Sigmoid colon (tissue), 7 donors: ENCODE results near the gene ADD1. TPM values are rescaled to one million over a fixed set of nuclear protein-coding genes. Genes with fewer than 3 reads are reported as not detected.
"Not testable (repeated sequence)": the region's sequence is repeated elsewhere in the genome, so short reads cannot be mapped to it uniquely, and the experiment has no call there.

ENCODE experiments used
- DNase-seq: peaks from one replicate; pipeline ENCODE4 v3.0.0-alpha.2; 2019
- H3K27ac ChIP-seq, 4 donors: fragments of 200-600 bp; sonication (generic); one replicate each; pipeline ENCODE4 v1.5.1; 2016 to 2019; ENCODE audit warnings: mild to moderate bottlenecking in 1 of 4
- H3K27me3 ChIP-seq, 3 donors: fragments of 200-600 bp; sonication (generic); one replicate each; pipeline ENCODE4 v1.5.1; 2019; ENCODE audit warnings: mild to moderate bottlenecking in 1 of 3
- H3K36me3 ChIP-seq, 4 donors: fragments of 200-600 bp; sonication (generic); one replicate each; pipeline ENCODE4 v1.5.1; 2016 to 2019
- H3K4me1 ChIP-seq, 4 donors: fragments of 200-600 bp; sonication (generic); one replicate each; pipeline ENCODE4 v1.5.1; 2017 to 2019
- H3K4me3 ChIP-seq, 4 donors: fragments of 200-600 bp; sonication (generic); one replicate each; pipeline ENCODE4 v1.5.1; 2017 to 2019; ENCODE audit warnings: mild to moderate bottlenecking in 2 of 4, moderate library complexity in 1 of 4
- H3K9me3 ChIP-seq, 4 donors: fragments of 200-600 bp in 3 of 4; sonication (generic) in 3 of 4; one replicate each; pipeline versions ENCODE4 v1.5.1 to v1.6.1; 2013 to 2019
- EP300 ChIP-seq, 4 donors: sonication (generic); formaldehyde crosslinking; IDR thresholded peaks; one replicate each; pipeline ENCODE4 v1.6.1; 2017; ENCODE audit warnings: antibody characterized with exemption in 4 of 4
- POLR2A ChIP-seq, 2 donors: fragments of 450-650 bp; IDR thresholded peaks; one replicate each; pipeline ENCODE4 v1.6.1; 2016; ENCODE audit warnings: antibody characterized with exemption in 2 of 2, mild to moderate bottlenecking in 2 of 2, moderate library complexity in 2 of 2
- POLR2AphosphoS5 ChIP-seq, 4 donors: sonication (generic); formaldehyde crosslinking; IDR thresholded peaks; one replicate each; pipeline ENCODE4 v1.6.1; 2017; ENCODE audit warnings: antibody characterized with exemption in 4 of 4
- WGBS, 2 donors: extraction: QIAGEN DNeasy Blood & Tissue Kit; methylation state at CpG; one replicate each; pipeline ENCODE4 v1.1.7; 2013; 5-methylcytosine and 5-hydroxymethylcytosine counted together
- intact Hi-C: fragments of 100-400 bp; cut with DNase I; formaldehyde crosslinking; loops from one replicate; pipeline ENCODE4 v1.15.1; 2023
- polyA plus RNA-seq, 3 donors: library from polyadenylated mRNA; stranded (reverse); fragments of 200-250 nt; gene quantifications; one replicate each; pipeline ENCODE4 v1.2.3, GENCODE V29; 2013
- total RNA-seq, 4 donors: library from RNA; depleted of rRNA; stranded (reverse); fragments of >200 nt; gene quantifications; one replicate each; pipeline ENCODE4 v1.1.0, GENCODE V29; 2016
- TF ChIP-seq, protein P1 (sequence below), 4 experiments: fragments of 450-650 bp in 3 of 4; fragments of 200-600 bp in 1 of 4; IDR thresholded peaks; one replicate each; pipeline ENCODE4 v1.5.1; 2016 to 2019; ENCODE audit warnings: antibody characterized with exemption in 4 of 4, mild to moderate bottlenecking in 3 of 4, moderate library complexity in 2 of 4
- donor health status: healthy with polysubstance abuse.
- donor health status: Bipolar disorder and iron deficiency.
- donor health status: healthy.

The ADD1 gene
- total and polyA plus RNA-seq, 7 donors: 113 to 378 (median 166) TPM

DNA sequence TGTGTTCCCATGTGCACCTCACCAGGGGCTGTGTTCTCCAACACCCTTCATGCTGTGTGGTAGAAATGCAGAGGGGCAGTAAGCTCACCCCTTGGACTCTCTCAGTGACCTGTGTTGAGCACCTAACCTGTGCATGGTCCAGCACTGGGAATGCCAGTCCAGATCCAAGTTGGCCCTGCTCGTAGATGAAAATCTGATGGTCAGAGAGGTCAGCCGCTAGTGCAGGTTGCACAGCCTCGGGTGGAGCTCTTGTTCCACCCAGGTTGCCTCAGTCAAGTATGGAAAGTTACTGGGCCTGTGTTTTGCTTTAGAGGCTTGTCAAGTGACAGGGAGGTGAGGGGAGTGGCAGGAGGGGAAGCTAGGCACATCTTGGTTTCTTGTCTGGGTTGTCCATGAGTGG lies 68.2 kb downstream of the ADD1 start:
- no peak for DNase-seq
- H3K27me3 ChIP-seq: no peaks in the 10 kb centered on the region
- WGBS, 2 donors: 92 to 93% methylated on average over 3 of the region's 3 CpGs
- intact Hi-C loops: no loop called here
- no peak for TF ChIP-seq POLR2A (IDR thresholded peaks at IDR 0.05)
- no peak for TF ChIP-seq POLR2AphosphoS5 (IDR thresholded peaks at IDR 0.05)
- TF ChIP-seq, protein P1, sequence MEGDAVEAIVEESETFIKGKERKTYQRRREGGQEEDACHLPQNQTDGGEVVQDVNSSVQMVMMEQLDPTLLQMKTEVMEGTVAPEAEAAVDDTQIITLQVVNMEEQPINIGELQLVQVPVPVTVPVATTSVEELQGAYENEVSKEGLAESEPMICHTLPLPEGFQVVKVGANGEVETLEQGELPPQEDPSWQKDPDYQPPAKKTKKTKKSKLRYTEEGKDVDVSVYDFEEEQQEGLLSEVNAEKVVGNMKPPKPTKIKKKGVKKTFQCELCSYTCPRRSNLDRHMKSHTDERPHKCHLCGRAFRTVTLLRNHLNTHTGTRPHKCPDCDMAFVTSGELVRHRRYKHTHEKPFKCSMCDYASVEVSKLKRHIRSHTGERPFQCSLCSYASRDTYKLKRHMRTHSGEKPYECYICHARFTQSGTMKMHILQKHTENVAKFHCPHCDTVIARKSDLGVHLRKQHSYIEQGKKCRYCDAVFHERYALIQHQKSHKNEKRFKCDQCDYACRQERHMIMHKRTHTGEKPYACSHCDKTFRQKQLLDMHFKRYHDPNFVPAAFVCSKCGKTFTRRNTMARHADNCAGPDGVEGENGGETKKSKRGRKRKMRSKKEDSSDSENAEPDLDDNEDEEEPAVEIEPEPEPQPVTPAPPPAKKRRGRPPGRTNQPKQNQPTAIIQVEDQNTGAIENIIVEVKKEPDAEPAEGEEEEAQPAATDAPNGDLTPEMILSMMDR (IDR thresholded peaks at IDR 0.05): no peak
- no peak for TF ChIP-seq EP300 (IDR thresholded peaks at IDR 0.05)
- no peaks in the 10 kb centered on the region for H3K9me3 ChIP-seq
- no peak overlapping the region for H3K4me3 ChIP-seq
- no peak overlapping the region for H3K27ac ChIP-seq
- no peaks in the 10 kb centered on the region for H3K4me1 ChIP-seq
- peaks cover 35 to 98% (median 70%) of the 10 kb centered on the region in 4 donors for H3K36me3 ChIP-seq

DNA sequence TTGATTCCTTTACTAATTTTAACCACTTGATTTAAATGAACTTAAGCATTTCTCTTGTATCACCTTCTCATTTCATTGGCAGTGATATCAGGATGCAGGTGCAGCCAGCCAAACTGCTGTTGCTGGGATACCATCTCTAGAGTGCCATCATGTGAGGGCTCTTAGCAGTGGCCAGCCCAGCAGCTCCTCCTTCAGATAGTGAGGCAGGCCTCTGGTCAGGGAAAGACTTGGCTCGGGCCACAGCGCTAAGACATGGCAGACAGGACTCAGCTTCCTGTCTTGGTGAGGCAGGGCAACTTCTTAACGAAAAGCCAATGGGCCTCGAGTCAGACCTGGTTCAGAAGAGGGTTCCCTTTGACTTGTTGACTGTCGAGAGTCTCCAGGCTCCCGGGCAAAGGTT lies 69.5 kb downstream of the ADD1 start:
- WGBS, 2 donors: 93 to 94% methylated on average over 6 of the region's 6 CpGs
- H3K27me3 ChIP-seq: no peaks in the 10 kb centered on the region
- no peak overlapping the region for H3K4me3 ChIP-seq
- no peak for TF ChIP-seq POLR2AphosphoS5 (IDR thresholded peaks at IDR 0.05)
- TF ChIP-seq, protein P1 (IDR thresholded peaks at IDR 0.05): no peak
- no peak for TF ChIP-seq EP300 (IDR thresholded peaks at IDR 0.05)
- no peak for TF ChIP-seq POLR2A (IDR thresholded peaks at IDR 0.05)
- no peak overlapping the region for H3K27ac ChIP-seq
- intact Hi-C loops: no loop called here
- H3K36me3 ChIP-seq: peaks cover 31 to 91% (median 61%) of the 10 kb centered on the region in 4 donors
- DNase-seq: no peak
- no peaks in the 10 kb centered on the region for H3K9me3 ChIP-seq
- H3K4me1 ChIP-seq: no peaks in the 10 kb centered on the region

DNA sequence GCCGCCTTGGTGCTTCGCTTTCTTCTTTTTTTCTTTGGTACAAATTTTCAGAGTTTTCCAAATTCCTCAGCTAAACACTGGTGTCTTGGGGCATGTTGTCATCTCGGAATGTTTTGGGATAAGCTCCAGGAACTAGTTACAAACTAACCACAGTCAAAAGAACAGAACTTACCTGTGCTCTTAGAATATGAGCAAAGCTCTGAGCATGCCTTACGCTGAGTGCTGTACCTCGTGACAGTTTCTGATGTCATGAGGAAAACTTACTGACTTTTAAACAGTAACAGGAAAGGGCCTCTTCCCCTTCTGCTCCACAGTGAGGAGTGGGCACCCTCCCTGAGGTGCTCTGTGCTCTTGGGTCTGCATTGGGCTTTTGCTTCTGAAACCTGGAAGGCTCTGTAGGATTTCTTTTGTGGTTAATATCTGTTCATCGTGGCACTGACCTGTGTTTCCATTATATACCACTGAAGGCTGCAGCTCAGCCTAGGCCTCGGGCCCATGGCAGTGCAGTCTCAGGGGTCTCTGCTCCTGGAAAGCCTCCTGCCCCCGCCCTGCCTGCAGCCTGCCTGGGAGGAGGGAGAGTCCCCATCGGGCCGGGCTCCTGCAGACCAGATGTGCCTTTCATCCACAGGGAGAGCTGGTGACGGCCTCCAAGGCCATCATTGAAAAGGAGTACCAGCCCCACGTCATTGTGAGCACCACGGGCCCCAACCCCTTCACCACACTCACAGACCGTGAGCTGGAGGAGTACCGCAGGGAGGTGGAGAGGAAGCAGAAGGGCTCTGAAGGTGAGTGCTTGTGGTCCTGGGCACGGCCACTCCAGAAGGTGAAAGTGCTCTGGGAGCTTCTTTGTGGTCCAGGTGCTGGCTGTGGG lies 70.8 kb downstream of the ADD1 start:
- H3K27ac ChIP-seq: no peak overlapping the region
- peaks cover 24 to 78% (median 50%) of the 10 kb centered on the region in 4 donors for H3K36me3 ChIP-seq
- H3K9me3 ChIP-seq: no peaks in the 10 kb centered on the region
- 71 to 87% methylated on average over 16 of the region's 16 CpGs for WGBS, 2 donors
- H3K4me1 ChIP-seq: no peaks in the 10 kb centered on the region
- H3K27me3 ChIP-seq: no peaks in the 10 kb centered on the region
- DNase-seq: no peak
- TF ChIP-seq POLR2AphosphoS5 (IDR thresholded peaks at IDR 0.05): no peak
- TF ChIP-seq, protein P1 (IDR thresholded peaks at IDR 0.05): no peak
- no peak for TF ChIP-seq POLR2A (IDR thresholded peaks at IDR 0.05)
- no peak for TF ChIP-seq EP300 (IDR thresholded peaks at IDR 0.05)
- intact Hi-C loops: no loop called here
- H3K4me3 ChIP-seq: no peak overlapping the region

DNA sequence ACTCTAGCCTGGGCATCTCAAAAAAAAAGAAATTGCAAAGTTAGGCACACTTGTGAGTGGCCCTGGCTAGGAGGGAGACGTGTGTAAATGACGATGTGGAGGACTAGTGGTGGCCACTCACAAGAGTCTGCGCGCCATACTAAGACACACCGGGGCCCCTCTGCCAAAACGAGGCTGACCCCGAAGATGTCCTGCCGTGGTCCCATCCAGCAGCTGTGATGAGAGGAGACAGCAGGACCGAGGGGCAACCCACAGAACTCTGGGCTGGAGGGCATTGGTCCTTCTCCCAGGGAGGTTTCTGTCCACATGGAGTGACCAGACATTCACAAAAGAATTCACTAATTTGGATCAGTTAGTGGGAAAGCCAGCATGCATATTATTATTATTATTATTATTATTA lies 72.1 kb downstream of the ADD1 start:
- Histone ChIP-seq H3K27me3 (no peaks in the 10 kb centered on the region), H3K4me1 (no peaks in the 10 kb centered on the region), H3K36me3 (peaks cover 24 to 74% (median 41%) of the 10 kb centered on the region in 4 donors), H3K4me3 (no peak overlapping the region), H3K9me3 (peaks cover 0 to 2% (median 0%) of the 10 kb centered on the region in 4 donors), H3K27ac (no peak overlapping the region)
- intact Hi-C loops: no loop called here
- no peak for DNase-seq
- no peak for TF ChIP-seq POLR2A (IDR thresholded peaks at IDR 0.05)
- no peak for TF ChIP-seq EP300 (IDR thresholded peaks at IDR 0.05)
- TF ChIP-seq, protein P1 (IDR thresholded peaks at IDR 0.05): no peak
- WGBS, 2 donors: 91% methylated on average over 9 of the region's 9 CpGs

DNA sequence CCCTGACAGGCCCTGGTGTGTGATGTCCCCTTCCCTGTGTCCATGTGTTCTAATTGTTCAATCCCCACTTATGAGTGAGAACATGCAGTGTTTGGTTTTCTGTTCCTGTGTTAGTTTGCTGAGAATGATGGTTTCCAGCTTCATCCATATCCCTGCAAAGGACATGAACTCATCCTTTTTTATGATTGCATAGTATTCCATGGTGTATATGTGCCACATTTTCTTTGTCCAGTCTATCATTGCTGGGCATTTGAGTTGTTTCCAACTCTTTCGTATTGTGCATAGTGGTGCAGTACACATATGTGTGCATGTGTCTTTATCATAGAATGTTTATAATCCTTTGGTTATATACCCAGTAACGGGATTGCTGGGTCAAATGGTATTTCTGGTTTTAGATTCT lies 73.1 kb downstream of the ADD1 start:
- H3K27me3 ChIP-seq, H3K4me1 ChIP-seq, DNase-seq, H3K4me3 ChIP-seq, H3K9me3 ChIP-seq, intact Hi-C loops, H3K27ac ChIP-seq: not testable (repeated sequence)
- 97 to 99% methylated on average over 2 of the region's 2 CpGs for WGBS, 2 donors
- H3K36me3 ChIP-seq: peaks cover 24 to 65% (median 35%) of the 10 kb centered on the region in 4 donors

DNA sequence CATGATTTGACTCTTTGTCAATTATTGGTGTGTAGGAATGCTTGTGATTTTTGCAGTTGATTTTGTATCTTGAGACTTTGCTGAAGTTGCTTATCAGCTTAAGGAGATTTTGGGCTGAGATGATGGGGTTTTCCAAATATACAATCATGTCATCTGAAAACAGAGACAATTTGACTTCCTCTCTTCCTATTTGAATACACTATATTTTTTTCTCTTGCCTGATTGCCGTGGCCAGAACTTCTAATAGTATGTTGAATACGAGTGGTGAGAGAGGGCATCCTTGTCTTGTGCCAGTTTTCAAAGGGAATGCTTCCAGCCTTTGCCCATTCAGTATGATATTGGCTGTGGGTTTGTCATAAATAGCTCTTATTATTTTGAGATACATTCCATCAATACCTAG lies 74.7 kb downstream of the ADD1 start:
- intact Hi-C loops, H3K4me3 ChIP-seq, H3K9me3 ChIP-seq, H3K4me1 ChIP-seq, H3K27ac ChIP-seq, H3K27me3 ChIP-seq, DNase-seq: not testable (repeated sequence)
- peaks cover 16 to 62% (median 30%) of the 10 kb centered on the region in 4 donors for H3K36me3 ChIP-seq
- 66 to 84% methylated on average over 2 of the region's 2 CpGs for WGBS, 2 donors

DNA sequence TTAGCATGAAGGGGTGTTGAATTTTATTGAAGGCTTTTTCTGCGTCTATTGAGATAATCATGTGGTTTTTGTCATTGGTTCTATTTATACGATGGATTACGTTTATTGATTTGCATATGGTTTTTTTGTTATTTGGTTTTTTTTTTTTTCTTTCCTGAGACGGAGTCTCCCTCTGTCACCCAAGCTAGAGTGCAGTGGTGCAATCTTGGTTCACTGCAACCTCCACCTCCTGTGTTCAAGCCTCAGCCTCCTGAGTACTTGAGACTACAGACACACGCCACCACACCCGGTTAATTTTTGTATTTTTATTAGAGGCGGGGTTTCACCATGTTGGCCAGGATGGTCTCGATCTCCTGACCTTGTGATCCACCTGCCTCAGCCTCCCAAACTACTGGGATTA lies 75.1 kb downstream of the ADD1 start:
- DNase-seq, H3K27me3 ChIP-seq, H3K9me3 ChIP-seq, H3K4me3 ChIP-seq, H3K27ac ChIP-seq, H3K4me1 ChIP-seq, intact Hi-C loops: not testable (repeated sequence)
- 86 to 94% methylated on average over 8 of the region's 8 CpGs for WGBS, 2 donors
- peaks cover 16 to 62% (median 32%) of the 10 kb centered on the region in 4 donors for H3K36me3 ChIP-seq

DNA sequence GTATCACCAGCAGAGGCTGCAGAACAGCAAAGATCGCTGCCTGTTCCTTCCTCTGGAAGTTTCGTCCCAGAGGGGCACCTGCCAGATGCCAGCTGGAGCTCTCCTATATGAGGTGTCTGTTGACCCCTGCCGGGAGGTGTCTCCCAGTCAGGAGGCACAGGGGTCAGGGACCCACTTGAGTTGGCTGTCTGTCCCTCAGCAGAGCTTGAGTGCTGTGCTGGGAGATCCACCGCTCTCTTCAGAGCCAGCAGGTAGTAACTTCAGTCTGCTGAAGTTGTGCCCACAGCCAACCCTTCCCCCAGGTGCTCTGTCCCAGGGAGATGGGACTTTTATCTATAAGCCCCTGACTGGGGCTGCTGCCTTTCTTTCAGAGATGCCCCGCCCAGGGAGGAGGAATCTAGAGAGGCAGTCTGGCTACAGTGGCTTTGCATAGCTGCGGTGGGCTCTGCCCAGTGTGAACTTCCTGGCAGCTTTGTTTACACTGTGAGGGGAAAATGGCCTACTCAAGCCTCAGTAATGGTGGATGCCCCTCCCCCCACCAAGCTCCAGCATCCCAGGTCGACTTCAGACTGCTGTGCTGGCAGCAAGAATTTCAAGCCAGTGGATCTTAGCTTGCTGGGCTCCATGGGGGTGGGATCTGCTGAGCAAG lies 78.9 kb downstream of the ADD1 start:
- WGBS, 2 donors: 51 to 74% methylated on average over 7 of the region's 7 CpGs
- H3K27ac ChIP-seq, DNase-seq, H3K27me3 ChIP-seq, H3K4me1 ChIP-seq, H3K4me3 ChIP-seq, H3K9me3 ChIP-seq, intact Hi-C loops: not testable (repeated sequence)
- peaks cover 19 to 63% (median 42%) of the 10 kb centered on the region in 4 donors for H3K36me3 ChIP-seq
